Measurements from ENCODE around the gene CTH. TPM values are rescaled to one million over a fixed set of nuclear protein-coding genes. Genes with fewer than 3 reads are reported as not detected.
A peak's percentile ranks its signal among the peaks of the same experiment; 100 is the strongest.
"Not testable (repeated sequence)": the region's sequence is repeated elsewhere in the genome, so short reads cannot be mapped to it uniquely, and the experiment has no call there.

CTH gene
- total RNA-seq, 1 donor from 2014 or later = 1.0 TPM

DNA sequence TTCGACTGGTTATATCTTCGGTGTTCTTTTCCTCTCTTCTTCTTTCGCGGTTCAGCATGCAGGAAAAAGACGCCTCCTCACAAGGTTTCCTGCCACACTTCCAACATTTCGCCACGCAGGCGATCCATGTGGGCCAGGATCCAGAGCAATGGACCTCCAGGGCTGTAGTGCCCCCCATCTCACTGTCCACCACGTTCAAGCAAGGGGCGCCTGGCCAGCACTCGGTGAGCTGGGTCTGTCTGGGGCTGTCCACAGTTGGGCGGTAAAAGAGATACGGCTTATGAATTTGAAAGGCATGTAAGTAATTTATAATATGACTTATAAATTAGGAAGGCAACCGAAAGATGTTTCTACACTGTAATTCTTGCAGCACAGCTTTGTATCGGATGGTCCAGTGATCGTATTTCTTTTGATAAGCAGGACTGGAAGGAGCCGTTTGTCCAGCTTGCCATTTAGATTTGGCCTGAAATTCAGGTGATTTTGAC is 334 bp downstream of the CTH start:
- DNase-seq = no peak

DNA sequence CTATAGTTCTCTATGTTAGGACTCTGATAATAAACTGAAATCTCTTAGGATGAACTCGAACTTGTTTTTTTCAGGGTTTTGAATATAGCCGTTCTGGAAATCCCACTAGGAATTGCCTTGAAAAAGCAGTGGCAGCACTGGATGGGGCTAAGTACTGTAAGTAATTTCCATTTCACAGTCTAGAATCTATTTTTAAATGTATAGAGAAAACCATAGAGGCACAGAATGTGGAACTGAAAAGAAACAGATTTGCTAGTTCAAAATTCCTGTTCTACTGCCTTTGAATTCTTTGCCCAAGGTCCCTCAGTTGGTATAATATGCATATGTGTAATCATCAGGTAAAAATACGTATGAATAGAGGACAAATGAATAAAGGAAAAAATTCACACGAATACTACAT is 4.8 kb downstream of the CTH start:
- DNase-seq = no peak

DNA sequence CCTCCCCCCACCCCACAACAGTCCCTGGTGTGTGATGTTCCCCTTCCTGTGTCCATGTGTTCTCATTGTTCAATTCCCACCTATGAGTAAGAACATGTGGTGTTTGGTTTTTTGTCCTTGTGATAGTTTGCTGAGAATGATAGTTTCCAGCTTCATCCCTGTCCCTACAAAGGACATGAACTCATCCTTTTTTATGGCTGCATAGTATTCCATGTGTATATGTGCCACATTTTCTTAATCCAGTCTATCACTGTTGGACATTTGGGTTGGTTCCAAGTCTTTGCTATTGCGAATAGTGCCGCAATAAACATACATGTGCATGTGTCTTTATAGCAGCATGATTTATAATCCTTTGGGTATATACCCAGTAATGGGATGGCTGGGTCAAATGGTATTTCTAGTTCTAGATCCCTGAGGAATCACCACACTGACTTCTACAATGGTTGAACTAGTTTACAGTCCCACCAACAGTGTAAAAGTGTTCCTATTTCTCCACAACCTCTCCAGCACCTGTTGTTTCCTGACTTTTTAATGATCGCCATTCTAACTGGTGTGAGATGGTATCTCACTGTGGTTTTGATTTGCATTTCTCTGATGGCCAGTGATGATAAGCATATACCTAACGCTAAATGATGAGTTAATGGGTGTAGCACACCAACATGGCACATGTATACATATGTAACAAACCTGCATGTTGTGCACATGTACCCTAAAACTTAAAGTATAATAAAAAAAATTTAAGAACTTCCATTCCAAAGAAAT is 8.1 kb downstream of the CTH start:
- not testable (repeated sequence) for DNase-seq

GRCh38 chr1:70420320-70420719 is 9.3 kb downstream of the CTH start:
- DNase-seq = no peak

DNA sequence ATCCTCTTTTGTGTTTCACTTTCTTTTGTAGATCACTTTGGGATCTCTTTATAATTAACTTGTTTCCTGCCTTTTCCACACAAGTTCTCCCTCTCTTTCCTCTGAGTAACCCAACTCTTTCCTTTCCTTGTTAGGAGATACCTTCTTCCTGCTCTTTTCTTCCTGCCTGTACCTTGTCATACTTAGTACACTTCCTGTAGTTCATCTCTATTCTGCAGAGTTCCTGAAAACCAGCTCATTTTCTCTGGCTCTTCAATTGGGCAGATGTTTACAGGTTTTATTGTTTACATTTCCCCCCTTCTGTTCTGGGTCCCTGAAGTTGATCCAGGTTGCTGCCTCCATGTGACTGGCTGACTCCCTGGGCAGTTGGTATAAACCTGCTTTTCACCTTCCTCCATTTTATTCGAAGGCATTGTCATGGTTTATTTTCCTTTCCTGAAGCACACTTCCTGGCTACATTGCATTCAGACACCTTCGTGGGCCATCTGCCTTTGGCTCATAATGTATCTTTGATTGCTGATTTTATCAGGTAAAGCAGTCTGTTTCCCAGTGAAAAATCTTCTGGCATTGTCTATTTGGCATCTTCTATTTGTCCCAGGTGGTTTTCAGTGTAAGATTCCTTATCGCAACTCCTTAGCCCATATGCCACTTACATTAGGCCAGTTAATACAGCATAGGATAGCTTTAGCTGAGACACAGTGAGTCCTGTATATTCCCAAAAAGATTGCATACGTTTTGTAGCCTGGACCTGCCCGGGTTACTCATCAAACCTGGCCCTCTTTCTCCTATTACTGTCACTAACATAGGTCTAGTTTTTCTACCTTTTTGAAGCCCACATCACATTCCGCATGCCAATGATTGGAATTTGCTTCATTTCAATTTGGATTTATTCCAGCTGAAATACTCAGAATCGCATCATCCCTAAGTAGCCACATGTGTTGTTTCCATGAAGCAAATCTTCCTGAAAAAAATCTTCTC is 15.4 kb downstream of the CTH start:
- DNase-seq = no peak

GRCh38 chr1:70427976-70428375 is 16.9 kb downstream of the CTH start:
- no peak for DNase-seq

GRCh38 chr1:70429219-70429618 is 18.2 kb downstream of the CTH start:
- DNase-seq = no peak

GRCh38 chr1:70429757-70430156 is 18.7 kb downstream of the CTH start:
- no peak for DNase-seq

- no peak for DNase-seq
These were observed 20.2 kb downstream of the CTH start for GRCh38 chr1:70431317-70431716.

DNA sequence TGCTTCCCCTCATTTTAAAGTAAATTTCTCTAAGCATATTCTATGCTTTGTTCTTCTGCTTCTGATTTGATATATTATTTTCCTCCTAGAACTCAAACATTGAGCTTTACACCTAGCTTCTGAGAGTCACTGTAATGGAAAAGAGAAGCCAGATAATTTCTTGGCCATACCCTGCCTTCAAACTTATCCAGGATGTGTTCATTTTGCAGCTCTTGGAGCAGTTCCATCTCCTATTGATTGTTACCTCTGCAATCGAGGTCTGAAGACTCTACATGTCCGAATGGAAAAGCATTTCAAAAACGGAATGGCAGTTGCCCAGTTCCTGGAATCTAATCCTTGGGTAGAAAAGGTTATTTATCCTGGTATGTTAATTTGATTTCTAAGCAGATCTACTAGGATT is 20.8 kb downstream of the CTH start:
- DNase-seq = no peak

DNA sequence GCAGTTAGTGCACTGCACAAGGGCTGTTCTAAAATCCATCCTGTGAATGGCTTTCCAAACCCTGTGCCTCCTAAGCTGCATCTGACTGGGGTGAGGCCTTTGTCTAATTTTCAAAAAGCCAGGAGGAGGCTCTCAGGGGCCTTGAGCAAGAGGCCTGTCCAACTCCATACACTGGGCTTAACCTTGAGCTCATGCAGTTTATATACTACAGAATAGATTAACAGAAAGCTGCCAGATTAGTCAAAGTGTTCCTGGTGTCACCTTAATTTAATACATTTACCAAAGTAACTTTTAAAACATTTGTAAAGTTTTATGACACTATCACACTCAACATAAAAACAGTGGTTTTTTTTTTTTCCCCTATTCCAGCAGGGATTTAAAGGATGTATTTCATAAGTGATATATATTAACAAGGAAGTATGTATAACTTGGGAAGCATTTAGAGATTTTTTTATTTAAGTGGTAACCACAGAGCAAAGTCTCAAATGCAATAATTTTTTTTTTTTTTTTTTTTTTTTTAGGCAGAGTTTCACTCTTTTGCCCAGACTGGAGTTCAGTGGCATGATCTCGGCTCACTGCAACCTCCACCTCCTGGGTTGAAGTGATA is 23.3 kb downstream of the CTH start:
- DNase-seq = no peak

GRCh38 chr1:70436622-70437251 is 25.7 kb downstream of the CTH start:
- DNase-seq = peak; percentile 49

- DNase-seq = no peak
These were observed 27.5 kb downstream of the CTH start for GRCh38 chr1:70438529-70438928.

DNA sequence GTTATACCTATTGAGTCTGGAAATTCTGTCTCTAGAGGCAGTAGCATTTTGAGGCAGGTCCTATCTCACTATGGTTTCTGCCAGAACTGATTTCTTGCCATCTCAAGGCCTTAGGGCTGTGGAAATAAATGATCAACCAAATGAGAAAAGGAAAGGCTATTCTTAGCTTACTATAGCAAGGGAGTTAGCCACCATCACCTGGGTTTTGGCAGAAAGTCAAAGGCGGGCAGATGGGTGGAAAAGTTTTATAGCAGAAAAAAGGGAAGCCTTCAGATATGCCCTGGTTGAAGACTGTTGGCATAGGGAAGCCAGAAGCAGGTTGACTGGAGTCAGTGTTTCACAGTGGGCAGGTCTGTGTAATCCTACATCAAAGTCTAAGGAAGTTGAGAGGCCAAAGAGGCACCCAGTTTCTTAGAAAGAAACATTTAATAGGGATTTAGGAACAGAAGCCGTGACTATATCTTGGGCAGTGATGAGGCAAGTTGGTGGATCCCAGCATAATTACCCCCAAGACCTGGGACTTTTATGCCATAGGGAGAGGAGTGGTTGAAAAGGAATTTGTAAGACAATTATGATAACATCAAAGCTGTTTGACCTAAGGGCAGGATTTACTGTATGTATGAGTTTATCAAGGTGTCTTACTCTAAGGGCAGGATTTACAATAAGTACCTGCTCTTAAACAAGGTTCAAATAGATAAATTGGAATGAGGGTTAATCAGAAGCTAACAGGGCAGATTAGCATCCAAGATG is 29.7 kb downstream of the CTH start:
- no peak for DNase-seq

DNA sequence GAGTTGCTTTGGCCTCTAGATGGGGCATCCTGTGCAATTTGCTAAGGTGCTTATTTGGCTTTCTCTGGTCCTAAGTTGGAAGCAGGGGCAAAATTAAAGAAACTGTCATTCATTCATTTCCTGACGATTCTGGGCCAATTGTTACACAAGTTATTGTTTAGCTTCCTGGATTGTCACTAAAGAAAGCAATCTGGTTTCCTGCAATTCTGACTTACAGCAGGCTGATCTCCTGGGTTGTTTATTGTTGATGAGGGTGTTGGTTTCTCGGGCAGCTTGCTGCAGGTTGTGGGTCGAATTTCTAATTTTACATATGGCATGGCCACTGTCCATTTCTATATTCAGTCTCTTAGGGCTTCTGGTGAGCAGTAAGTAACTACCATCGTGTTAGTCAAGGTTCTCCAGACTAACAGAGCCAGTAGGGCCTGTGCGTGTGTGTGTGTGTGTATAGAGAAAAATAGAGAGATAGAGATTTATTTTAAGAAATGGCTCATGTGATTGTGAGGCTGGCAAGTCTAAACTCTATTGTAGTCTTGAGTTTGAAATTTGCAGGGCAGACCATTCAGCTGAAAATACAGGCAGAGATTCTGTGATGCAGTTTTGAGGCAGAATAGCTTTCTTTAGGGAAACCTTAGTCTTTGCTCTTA is 30.4 kb downstream of the CTH start:
- no peak for DNase-seq

GRCh38 chr1:70442490-70442889 is 31.4 kb downstream of the CTH start:
- DNase-seq = no peak

GRCh38 chr1:70443739-70444138 is 32.7 kb downstream of the CTH start:
- DNase-seq = no peak

GRCh38 chr1:70449049-70449448 is 38.0 kb downstream of the CTH start:
- no peak for DNase-seq

DNA sequence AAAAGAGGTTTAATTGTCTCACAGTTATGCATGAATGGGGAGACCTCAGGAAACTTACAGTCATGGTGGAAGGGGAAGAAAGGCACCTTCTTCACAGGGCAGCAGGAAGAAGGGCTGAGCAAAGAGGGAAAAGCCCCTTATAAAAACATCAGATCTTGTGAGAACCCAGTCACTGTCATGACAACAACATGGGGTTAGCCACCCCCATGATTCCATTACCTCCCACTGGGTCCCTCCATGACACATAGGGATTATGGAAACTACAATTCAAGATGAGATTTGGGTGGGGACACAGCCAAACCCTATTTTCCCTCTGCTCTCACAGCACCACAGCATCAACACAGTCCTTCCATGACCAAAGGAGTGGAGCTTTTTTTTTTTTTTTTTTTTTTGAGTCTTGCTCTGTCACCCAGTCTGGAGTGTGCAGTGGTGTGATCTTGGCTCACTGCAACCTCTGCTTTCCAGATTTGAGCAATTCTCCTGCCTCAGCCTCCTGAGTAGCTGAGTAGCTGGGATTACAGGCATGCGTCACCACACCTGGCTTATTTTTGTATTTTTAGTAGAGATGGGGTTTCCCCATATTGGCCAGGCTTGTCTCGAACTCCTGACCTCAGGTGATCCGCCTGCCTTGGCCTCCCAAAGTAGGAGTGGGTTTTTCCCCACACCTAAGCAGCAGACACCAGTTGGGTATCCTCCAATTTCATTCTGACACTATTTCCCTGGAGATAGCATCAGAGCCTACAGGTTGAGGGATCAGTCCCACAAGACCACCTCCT is 41.3 kb downstream of the CTH start:
- not testable (repeated sequence) for DNase-seq

DNA sequence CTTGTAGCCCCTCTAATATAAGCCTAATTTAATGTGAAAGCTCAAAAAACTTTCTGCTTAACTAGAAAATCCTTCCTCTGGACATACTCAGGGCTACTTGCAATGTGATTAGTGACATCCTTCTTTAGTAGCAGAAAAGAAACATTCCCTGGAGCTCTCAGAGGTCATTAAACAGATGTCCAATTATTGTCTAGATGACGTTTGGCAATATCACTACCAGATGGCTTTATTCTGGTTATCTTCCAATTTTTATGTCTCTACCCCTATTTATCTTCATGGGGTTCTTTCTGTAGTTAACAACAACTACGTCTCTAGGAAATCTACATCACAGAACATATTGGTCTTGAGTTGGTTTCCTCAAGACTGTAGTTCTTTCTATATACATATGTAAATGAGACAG is 44.2 kb downstream of the CTH start:
- no peak for DNase-seq

Data from tongue (tissue), 2 donors.